Thyroid gland (tissue), 4 donors: ENCODE measurements around the gene TLL1.

Experiments used
- POLR2A ChIP-seq, 2 donors: fragments of 450-650 bp; IDR thresholded peaks; one replicate each; pipeline ENCODE4 v1.6.1; 2017; ENCODE audit warnings: antibody characterized with exemption in 2 of 2, mild to moderate bottlenecking in 2 of 2, moderate library complexity in 1 of 2
- TF ChIP-seq, protein P1 (sequence below), 6 experiments: fragments of 200-600 bp in 3 of 6; fragments of 450-650 bp in 3 of 6; sonication (generic) in 3 of 6; IDR thresholded peaks; one replicate each; pipeline ENCODE4 v1.5.1; 2016 to 2019; ENCODE audit warnings: antibody characterized with exemption in 6 of 6, mild to moderate bottlenecking in 2 of 6, inconsistent platforms in 1 of 6, moderate library complexity in 1 of 6

DNA sequence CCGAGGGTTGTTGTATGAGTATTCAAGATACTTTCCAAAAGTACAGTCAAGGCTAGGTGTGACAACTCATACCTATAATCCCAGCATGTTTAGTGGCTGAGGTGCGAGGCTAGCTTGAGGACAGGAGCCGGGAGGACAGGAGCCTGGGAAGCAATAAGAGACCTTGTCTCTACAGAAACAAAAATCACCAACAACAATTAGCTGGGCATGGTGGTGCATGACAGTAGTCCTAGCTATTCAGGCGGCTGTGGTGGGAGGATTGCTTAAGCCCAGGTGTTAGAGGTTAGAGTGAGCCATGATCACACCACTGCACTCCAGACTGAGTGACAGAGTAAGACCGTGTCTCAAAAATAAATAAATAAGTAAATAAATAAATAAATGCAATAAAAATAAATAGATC is 91.6 kb downstream of the TLL1 start:
- TF ChIP-seq, protein P1, sequence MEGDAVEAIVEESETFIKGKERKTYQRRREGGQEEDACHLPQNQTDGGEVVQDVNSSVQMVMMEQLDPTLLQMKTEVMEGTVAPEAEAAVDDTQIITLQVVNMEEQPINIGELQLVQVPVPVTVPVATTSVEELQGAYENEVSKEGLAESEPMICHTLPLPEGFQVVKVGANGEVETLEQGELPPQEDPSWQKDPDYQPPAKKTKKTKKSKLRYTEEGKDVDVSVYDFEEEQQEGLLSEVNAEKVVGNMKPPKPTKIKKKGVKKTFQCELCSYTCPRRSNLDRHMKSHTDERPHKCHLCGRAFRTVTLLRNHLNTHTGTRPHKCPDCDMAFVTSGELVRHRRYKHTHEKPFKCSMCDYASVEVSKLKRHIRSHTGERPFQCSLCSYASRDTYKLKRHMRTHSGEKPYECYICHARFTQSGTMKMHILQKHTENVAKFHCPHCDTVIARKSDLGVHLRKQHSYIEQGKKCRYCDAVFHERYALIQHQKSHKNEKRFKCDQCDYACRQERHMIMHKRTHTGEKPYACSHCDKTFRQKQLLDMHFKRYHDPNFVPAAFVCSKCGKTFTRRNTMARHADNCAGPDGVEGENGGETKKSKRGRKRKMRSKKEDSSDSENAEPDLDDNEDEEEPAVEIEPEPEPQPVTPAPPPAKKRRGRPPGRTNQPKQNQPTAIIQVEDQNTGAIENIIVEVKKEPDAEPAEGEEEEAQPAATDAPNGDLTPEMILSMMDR (IDR thresholded peaks at IDR 0.05), result no peak
- no peak for TF ChIP-seq POLR2A (IDR thresholded peaks at IDR 0.05)
